Stimulated activated CD4-positive, alpha-beta T cell treated with anti-CD3 and anti-CD28 coated beads, Interleukin-12 subunit alpha, Interleukin-12 subunit beta, amount 100 ng/mL, for 48 hours (primary cell): ENCODE data around the gene SERPINH1.

Experiments
- DNase-seq, 3 donors: peaks; one replicate each; pipeline ENCODE4 v3.0.0-alpha.2; 2020; ENCODE audit warnings: low read depth in 2 of 3, low spot score in 1 of 3

Gene SERPINH1

GRCh38 chr11:75562048-75562835, at the start of gene SERPINH1:
TSS of gene SERPINH1 (plus strand) at chr11:75562253. CDS start at chr11:75566350, 4,097 bp downstream.
- DNase-seq, result peak; percentile 63 to 74 (median 73)

GRCh38 chr11:75513250-75513649, 48.8 kb upstream of the SERPINH1 start:
- no peak for DNase-seq

GRCh38 chr11:75514596-75514995, 47.5 kb upstream of the SERPINH1 start:
- DNase-seq, result no peak

- DNase-seq, result no peak
Observed at GRCh38 chr11:75516140-75516539, 45.9 kb upstream of the SERPINH1 start.

- no peak for DNase-seq
Observed at GRCh38 chr11:75516886-75517285, 45.2 kb upstream of the SERPINH1 start.

GRCh38 chr11:75518204-75518549, 43.9 kb upstream of the SERPINH1 start:
- DNase-seq, result no peak

- DNase-seq, result no peak
Observed at GRCh38 chr11:75518771-75519653, 43.0 kb upstream of the SERPINH1 start.

- no peak for DNase-seq
Observed at GRCh38 chr11:75520688-75521087, 41.4 kb upstream of the SERPINH1 start.

- DNase-seq, result no peak
Observed at GRCh38 chr11:75522286-75523044, 39.6 kb upstream of the SERPINH1 start.

- DNase-seq, result no peak
Observed at GRCh38 chr11:75523189-75523588, 38.9 kb upstream of the SERPINH1 start.

- no peak for DNase-seq
Observed at GRCh38 chr11:75523811-75524664, 38.0 kb upstream of the SERPINH1 start.

- no peak for DNase-seq
Observed at GRCh38 chr11:75524665-75525432, 37.2 kb upstream of the SERPINH1 start.

GRCh38 chr11:75525433-75526191, 36.4 kb upstream of the SERPINH1 start, which contains the start of gene GDPD5:
TSS of gene GDPD5 (minus strand) at chr11:75525941. CDS start at chr11:75477735, 48,206 bp downstream.
- DNase-seq, result peak; percentile 75 to 85 (median 78)

- DNase-seq, result no peak
Observed at GRCh38 chr11:75526192-75526541, 35.9 kb upstream of the SERPINH1 start.

GRCh38 chr11:75527130-75527529, 34.9 kb upstream of the SERPINH1 start:
- no peak for DNase-seq

GRCh38 chr11:75527938-75528735, 33.9 kb upstream of the SERPINH1 start:
- no peak for DNase-seq

- no peak for DNase-seq
Observed at GRCh38 chr11:75530577-75530976, 31.5 kb upstream of the SERPINH1 start.

GRCh38 chr11:75531325-75531724, 30.7 kb upstream of the SERPINH1 start:
- DNase-seq, result no peak
